Astrocyte of the spinal cord (primary cell): ENCODE measurements around the gene TREX2.

Source experiments
- DNase-seq: peaks from one replicate; pipeline ENCODE4 v3.0.0; 2011; ENCODE audit warnings: low read depth, low spot score
- H3K4me3 ChIP-seq: 2 replicates; pipeline ENCODE4 v1.5.1; 2011; ENCODE audit warnings: low read depth, mild to moderate bottlenecking, low read length, moderate library complexity
- CTCF ChIP-seq: IDR thresholded peaks from 2 replicates; pipeline ENCODE4 v1.5.1; 2012; ENCODE audit warnings: low read depth, mild to moderate bottlenecking, low read length, inconsistent platforms
- in situ Hi-C: cut with HindIII; loops from 2 replicates; pipeline ENCODE4 v1.10.0; 2017; ENCODE audit warnings: low sequenced_read_pairs

The TREX2 gene

GRCh38 chrX:153394612-153395011, 51.2 kb downstream of the TREX2 start:
- in situ Hi-C loops: no loop called here
- no peak overlapping the region for H3K4me3 ChIP-seq
- DNase-seq: no peak
- no peak for TF ChIP-seq CTCF
